Mucosa of rectum (tissue), 2 donors: Measurements from ENCODE around the gene ZP1.

Source experiments
- H3K27ac ChIP-seq, 2 donors: one replicate each; pipeline ENCODE4 v1.7.0; 2013; ENCODE audit warnings: inconsistent platforms in 2 of 2, low read depth in 2 of 2, low read length in 2 of 2
- H3K27me3 ChIP-seq, 2 donors: one replicate each; pipeline ENCODE4 v1.7.0; 2013; ENCODE audit warnings: low read length in 2 of 2; ENCODE audit not compliant: control insufficient read depth in 2 of 2, insufficient read depth in 2 of 2
- H3K36me3 ChIP-seq, 2 donors: one replicate each; pipeline ENCODE4 v1.7.0; 2013; ENCODE audit warnings: low read length in 2 of 2; ENCODE audit not compliant: control insufficient read depth in 2 of 2, insufficient read depth in 2 of 2
- H3K4me1 ChIP-seq, 2 donors: one replicate each; pipeline ENCODE4 v1.7.0; 2013; ENCODE audit warnings: low read length in 2 of 2, mild to moderate bottlenecking in 1 of 2; ENCODE audit not compliant: control insufficient read depth in 2 of 2, insufficient read depth in 2 of 2
- H3K4me3 ChIP-seq, 2 donors: one replicate each; pipeline ENCODE4 v1.7.0; 2013; ENCODE audit warnings: low read length in 2 of 2
- H3K9ac ChIP-seq, 2 donors: one replicate each; pipeline ENCODE4 v1.7.0; 2013; ENCODE audit warnings: low read length in 2 of 2, low read depth in 1 of 2, mild to moderate bottlenecking in 1 of 2
- H3K9me3 ChIP-seq, 2 donors: one replicate each; pipeline ENCODE4 v1.7.0; 2013; ENCODE audit warnings: low read length in 2 of 2; ENCODE audit not compliant: control insufficient read depth in 2 of 2
- donor health status: healthy.
- donor health status: Normal muscosa, but diverticular disease.

The ZP1 gene

DNA sequence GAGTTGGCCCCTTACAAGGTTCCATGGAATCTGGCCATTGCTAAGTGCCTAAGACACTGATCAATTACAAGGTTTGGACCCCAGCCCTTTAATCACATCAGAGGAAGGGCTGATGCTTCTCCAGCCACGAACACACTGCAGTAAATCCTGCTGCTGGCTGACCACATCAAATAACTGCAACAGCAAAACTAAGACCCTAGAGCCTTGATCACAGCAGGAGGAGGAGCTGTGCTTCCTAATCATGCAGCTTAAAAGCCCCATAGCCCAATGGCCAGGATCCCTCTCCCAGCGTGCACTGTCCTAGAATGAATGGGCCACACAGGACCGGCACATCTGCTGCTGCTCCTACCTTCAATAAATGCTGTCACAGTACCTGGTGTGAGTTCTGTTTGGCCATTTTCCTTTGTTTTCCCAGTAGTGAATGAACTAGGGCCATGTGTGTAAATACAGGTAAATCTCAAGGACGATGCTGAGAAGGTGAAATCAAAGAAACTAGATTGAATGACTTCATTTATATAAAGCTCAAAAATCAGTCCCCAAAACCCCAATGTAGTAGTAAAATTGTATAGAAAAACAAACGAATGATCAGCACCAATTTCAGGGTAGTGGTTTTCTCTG lies 12.7 kb downstream of the ZP1 start:
- H3K4me1 ChIP-seq = peaks cover 0 to 4% of the 10 kb centered on the region in 2 donors
- no peak overlapping the region for H3K9ac ChIP-seq
- peaks cover 4 to 6% of the 10 kb centered on the region in 2 donors for H3K36me3 ChIP-seq
- no peak overlapping the region for H3K4me3 ChIP-seq
- H3K27ac ChIP-seq = no peak overlapping the region
- no peaks in the 10 kb centered on the region for H3K27me3 ChIP-seq
- no peaks in the 10 kb centered on the region for H3K9me3 ChIP-seq

DNA sequence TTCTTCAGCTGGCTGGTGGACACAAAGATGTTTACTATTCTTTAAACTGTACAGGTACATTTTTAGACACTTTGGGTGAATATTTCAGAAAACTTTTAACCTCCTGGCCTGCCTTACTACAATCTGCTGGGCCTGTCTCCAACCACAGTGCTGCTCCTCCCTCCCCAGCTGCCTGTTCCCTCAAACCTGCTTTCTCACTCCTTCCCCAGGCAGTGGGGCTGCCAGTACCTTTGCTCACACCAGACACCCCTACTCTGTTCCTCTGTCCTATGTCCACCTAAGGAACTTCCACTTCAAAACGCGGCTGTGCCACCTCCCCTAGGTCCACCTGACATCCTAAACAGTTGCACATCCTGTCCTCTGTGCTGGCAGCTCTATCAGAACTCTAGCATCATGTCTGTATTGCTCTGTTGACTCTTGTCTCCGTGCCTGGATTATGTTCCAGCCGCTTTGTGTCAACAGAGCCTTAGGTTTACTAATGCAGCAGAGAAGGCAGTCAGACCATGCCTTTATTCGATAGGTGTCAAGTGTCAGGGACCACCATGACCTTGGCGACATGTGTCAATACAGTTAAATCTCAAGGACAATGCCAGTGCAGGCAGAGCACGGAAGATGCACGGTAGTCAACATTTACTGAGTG lies 13.4 kb downstream of the ZP1 start:
- Histone ChIP-seq H3K9me3 (no peaks in the 10 kb centered on the region), H3K27ac (peak overlapping the region in 1 of 2 donors; percentile 17), H3K27me3 (no peaks in the 10 kb centered on the region), H3K4me3 (no peak overlapping the region), H3K36me3 (peaks cover 4 to 6% of the 10 kb centered on the region in 2 donors), H3K9ac (no peak overlapping the region), H3K4me1 (no peaks in the 10 kb centered on the region)

DNA sequence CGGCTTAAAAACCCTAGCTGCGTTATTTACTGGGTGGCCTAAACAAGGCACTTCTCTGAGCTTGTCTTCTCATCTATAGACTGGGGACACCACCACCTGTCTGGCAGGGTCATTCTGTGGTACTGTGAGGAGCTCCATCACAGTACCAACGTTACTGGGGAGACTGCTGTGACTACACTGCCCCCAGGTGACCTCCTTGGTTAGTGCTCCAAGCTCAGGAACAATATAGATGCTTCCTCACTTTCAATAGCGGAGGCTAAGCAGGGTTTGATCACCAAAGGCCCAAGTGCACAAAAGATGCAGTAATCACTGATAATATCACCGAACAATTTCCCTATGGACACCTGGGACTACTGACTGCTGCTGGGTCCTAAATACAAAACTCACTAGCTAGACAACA lies 20.2 kb downstream of the ZP1 start:
- no peaks in the 10 kb centered on the region for H3K27me3 ChIP-seq
- H3K36me3 ChIP-seq = peaks cover 3 to 12% of the 10 kb centered on the region in 2 donors
- no peak overlapping the region for H3K4me3 ChIP-seq
- H3K9ac ChIP-seq = no peak overlapping the region
- H3K9me3 ChIP-seq = no peaks in the 10 kb centered on the region
- no peak overlapping the region for H3K27ac ChIP-seq
- H3K4me1 ChIP-seq = peaks cover 6 to 24% of the 10 kb centered on the region in 2 donors

DNA sequence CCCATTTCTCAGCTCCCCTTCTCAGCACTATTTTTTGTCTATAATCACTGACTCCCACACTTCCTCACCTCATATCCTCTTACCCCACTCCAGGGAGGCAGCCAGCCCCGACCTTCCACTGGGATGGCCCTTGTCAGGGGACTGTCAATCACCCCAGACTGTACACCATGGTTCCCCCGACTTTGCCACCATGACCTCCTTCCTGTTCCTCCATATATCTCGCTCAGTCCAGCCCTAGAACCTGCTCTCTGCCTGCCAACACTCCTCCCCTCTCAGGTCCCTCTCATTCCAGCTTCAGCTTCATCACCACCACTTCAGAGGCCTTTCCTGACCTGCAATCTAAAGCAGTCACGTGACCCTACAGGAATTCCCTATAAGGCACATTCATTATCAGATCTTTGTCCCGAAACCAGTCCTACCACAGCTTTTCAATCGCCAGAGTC lies 22.5 kb downstream of the ZP1 start:
- H3K4me3 ChIP-seq = no peak overlapping the region
- H3K27ac ChIP-seq = no peak overlapping the region
- no peaks in the 10 kb centered on the region for H3K27me3 ChIP-seq
- no peaks in the 10 kb centered on the region for H3K9me3 ChIP-seq
- peaks cover 6 to 30% of the 10 kb centered on the region in 2 donors for H3K4me1 ChIP-seq
- no peak overlapping the region for H3K9ac ChIP-seq
- peaks cover 15 to 18% of the 10 kb centered on the region in 2 donors for H3K36me3 ChIP-seq

DNA sequence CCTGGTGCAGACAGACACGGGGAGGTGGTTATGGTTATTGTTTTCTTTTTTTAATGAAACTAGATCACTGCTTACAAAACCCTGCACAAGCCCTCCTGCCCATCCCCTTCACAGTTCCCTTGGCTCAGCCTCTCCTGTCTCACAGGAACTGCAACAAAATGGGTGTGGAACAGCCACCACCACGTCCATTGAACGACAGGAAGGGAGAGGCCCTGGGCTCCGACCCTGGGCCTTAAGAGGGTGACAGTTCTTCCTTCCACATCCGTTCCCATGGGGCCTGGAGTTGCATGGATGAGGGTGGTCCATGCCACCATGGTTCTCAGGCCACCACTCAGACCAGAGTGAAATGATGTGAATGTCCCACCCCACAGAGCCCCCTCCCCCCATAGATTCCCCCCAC lies 23.4 kb downstream of the ZP1 start:
- peaks cover 6 to 38% of the 10 kb centered on the region in 2 donors for H3K4me1 ChIP-seq
- no peaks in the 10 kb centered on the region for H3K9me3 ChIP-seq
- no peak overlapping the region for H3K4me3 ChIP-seq
- no peak overlapping the region for H3K27ac ChIP-seq
- H3K9ac ChIP-seq = no peak overlapping the region
- peaks cover 18 to 25% of the 10 kb centered on the region in 2 donors for H3K36me3 ChIP-seq
- H3K27me3 ChIP-seq = no peaks in the 10 kb centered on the region

DNA sequence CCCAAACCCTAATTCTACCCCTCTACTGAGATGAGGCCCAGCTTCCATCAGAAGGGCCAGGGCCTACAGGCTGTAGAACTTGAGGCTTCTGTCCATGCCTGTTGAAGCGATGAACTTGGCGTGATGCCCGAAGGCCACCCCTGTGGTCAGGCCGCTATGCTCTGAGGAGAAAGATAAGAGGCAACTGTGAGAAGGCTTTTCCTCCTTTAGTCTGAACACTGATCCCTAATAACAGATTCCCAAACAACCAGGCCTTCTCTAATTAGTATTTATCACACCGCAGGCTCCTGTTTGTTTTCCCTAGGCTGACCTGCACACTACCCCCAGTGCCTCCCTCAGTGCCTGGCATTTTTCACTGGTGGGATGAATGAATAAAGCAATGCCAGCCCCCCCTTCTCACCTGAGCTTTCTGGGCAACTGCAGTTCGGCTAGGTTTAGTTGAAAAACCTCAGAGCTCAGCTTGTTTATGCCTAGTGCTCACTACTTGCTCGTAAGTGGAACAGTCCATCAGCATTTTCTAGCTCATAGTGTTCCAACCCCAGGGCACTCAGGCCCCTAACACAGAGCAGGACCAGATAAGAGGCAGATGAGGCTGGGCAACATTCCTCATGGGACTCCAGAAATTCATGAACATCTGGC lies 23.9 kb downstream of the ZP1 start:
- Histone ChIP-seq H3K4me3 (no peak overlapping the region), H3K9me3 (no peaks in the 10 kb centered on the region), H3K27me3 (no peaks in the 10 kb centered on the region), H3K4me1 (peaks cover 6 to 42% of the 10 kb centered on the region in 2 donors), H3K27ac (no peak overlapping the region), H3K36me3 (peaks cover 21 to 28% of the 10 kb centered on the region in 2 donors), H3K9ac (no peak overlapping the region)

DNA sequence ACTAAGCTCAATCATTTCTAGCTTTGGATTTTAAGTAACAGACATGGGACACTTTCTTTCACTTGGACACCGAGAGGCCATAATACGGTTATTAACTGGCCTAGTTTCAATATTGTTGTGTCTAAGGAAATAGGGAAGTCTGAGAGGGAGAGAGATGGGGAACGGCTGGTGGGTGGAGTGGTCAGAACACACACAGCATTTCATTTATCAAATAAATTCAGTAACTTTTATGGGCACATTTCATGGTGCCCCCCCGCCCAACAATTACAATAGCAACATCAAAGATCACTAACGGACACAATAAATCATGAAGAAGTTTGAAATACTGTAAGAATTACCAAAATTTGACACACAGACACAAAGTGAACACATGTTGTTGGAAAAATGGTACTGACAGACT lies 28.3 kb downstream of the ZP1 start:
- Histone ChIP-seq H3K36me3 (peaks cover 58 to 64% of the 10 kb centered on the region in 2 donors), H3K27ac (peak overlapping the region; percentile 56 to 81), H3K9me3 (no peaks in the 10 kb centered on the region), H3K9ac (no peak overlapping the region), H3K4me1 (peaks cover 0 to 33% of the 10 kb centered on the region in 2 donors), H3K4me3 (no peak overlapping the region), H3K27me3 (no peaks in the 10 kb centered on the region)

DNA sequence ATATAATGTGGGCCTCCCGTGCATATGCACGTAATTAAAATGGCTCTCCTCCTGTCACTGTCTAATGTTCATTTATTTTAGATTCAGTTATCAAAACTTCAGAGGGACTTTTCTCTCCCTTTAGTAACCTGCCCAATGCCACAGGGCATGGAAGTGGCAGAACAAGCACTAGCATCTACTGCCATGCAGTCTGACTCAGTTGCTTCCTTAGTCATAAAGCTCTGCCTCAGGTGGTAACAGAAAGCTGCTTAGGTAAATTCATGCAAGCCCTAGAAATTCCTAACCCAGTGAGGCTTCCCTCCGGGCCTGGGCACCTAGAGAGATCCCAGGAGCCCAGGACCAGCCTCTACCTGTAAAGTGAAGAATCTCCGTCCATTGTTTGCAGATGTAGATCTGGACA lies 30.2 kb downstream of the ZP1 start:
- no peak overlapping the region for H3K4me3 ChIP-seq
- H3K27ac ChIP-seq = no peak overlapping the region
- H3K9me3 ChIP-seq = no peaks in the 10 kb centered on the region
- no peak overlapping the region for H3K9ac ChIP-seq
- peaks cover 0 to 27% of the 10 kb centered on the region in 2 donors for H3K4me1 ChIP-seq
- peaks cover 72 to 73% of the 10 kb centered on the region in 2 donors for H3K36me3 ChIP-seq
- H3K27me3 ChIP-seq = no peaks in the 10 kb centered on the region

DNA sequence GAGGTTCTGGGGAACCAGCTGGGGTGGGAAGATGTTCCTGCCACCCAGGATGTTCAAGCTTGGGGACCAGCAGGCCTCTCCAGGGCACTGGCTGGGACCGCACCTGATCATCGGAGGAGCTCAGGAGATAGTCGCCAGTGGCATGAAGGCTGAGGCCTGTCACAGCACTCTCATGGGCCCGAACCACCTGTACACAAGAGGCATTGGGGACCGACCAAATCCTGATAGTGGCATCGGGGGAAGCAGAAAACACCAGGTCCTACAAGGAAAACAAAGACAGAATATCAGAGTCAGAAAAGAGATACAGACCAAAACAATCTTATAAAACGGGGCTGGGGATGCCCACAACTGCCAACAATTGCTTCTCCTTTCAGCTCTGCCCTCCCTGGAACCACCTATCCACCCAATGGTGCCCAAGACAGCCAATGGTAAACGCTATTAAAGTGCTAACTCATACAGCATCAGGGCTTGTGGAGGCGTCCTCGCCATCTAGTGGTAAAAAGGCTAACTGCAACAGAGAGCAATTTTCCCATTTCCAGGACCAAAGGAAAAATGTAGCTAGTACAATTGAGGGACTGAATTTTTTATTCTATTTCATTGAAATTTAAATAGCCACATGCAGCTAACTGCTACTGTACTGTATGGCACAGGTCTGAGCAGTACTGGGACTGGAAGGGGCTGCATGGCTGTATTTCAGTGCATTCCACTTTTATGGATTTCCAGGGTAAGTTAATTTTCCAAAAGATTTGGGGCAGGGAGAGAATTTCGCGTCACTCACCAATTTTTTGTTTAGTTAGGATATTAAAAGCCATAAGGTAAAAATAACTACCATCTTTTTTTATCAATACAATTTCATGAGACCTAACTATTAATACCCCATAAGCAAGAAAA lies 31.9 kb downstream of the ZP1 start:
- H3K27me3 ChIP-seq = no peaks in the 10 kb centered on the region
- H3K4me1 ChIP-seq = peaks cover under 1 to 26% of the 10 kb centered on the region in 2 donors
- no peak overlapping the region for H3K4me3 ChIP-seq
- H3K9ac ChIP-seq = no peak overlapping the region
- H3K36me3 ChIP-seq = peaks cover 74 to 84% of the 10 kb centered on the region in 2 donors
- no peaks in the 10 kb centered on the region for H3K9me3 ChIP-seq
- no peak overlapping the region for H3K27ac ChIP-seq
